C4-2B (cell line): ENCODE data around the gene NUP214.
"Not testable (repeated sequence)": the region's sequence is repeated elsewhere in the genome, so short reads cannot be mapped to it uniquely, and the experiment has no call there.

Source experiments
- H3K27ac ChIP-seq: fragments of 450-650 bp; 2 replicates; pipeline ENCODE4 v1.5.1; 2017
- ZFX ChIP-seq: fragments of 450-650 bp; IDR thresholded peaks from 2 replicates; pipeline ENCODE4 v1.6.1; 2017
- TF ChIP-seq, protein P1 (sequence below): fragments of 450-650 bp; conservative IDR thresholded peaks from 2 replicates; pipeline ENCODE4 v1.5.1; 2017; ENCODE audit warnings: mild to moderate bottlenecking

The NUP214 gene

DNA sequence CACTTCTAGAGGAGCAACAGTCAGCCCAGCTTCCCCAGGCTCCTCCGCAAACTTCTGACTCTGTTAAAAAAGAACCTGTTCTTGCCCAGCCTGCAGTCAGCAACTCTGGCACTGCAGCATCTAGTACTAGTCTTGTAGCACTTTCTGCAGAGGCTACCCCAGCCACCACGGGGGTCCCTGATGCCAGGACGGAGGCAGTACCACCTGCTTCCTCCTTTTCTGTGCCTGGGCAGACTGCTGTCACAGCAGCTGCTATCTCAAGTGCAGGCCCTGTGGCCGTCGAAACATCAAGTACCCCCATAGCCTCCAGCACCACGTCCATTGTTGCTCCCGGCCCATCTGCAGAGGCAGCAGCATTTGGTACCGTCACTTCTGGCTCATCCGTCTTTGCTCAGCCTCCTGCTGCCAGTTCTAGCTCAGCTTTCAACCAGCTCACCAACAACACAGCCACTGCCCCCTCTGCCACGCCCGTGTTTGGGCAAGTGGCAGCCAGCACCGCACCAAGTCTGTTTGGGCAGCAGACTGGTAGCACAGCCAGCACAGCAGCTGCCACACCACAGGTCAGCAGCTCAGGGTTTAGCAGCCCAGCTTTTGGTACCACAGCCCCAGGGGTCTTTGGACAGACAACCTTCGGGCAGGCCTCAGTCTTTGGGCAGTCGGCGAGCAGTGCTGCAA lies 72.8 kb downstream of the NUP214 start:
- no peak overlapping the region for H3K27ac ChIP-seq
- no peak for TF ChIP-seq ZFX
- TF ChIP-seq, protein P1, sequence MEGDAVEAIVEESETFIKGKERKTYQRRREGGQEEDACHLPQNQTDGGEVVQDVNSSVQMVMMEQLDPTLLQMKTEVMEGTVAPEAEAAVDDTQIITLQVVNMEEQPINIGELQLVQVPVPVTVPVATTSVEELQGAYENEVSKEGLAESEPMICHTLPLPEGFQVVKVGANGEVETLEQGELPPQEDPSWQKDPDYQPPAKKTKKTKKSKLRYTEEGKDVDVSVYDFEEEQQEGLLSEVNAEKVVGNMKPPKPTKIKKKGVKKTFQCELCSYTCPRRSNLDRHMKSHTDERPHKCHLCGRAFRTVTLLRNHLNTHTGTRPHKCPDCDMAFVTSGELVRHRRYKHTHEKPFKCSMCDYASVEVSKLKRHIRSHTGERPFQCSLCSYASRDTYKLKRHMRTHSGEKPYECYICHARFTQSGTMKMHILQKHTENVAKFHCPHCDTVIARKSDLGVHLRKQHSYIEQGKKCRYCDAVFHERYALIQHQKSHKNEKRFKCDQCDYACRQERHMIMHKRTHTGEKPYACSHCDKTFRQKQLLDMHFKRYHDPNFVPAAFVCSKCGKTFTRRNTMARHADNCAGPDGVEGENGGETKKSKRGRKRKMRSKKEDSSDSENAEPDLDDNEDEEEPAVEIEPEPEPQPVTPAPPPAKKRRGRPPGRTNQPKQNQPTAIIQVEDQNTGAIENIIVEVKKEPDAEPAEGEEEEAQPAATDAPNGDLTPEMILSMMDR: no peak

DNA sequence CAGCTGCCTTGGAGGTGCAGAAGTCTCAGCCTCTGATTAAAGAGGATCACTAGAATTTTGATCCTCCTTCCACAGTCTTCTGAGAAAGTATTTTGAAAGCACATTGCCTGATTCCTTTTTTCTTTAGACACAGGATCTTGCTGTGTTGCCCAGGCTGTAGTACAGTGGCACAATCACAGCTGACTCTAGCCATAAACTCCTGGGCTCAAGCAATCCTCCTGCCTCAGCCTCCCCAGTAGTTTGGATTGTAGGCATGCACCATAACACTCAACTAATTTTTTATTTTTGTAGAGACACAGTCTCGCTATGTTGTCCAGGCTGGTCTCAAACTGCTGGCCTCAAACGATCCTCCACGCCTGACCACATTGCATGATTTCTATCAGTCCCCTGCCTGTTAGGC lies 76.5 kb downstream of the NUP214 start:
- H3K27ac ChIP-seq: no peak overlapping the region
- TF ChIP-seq, protein P1: no peak
- TF ChIP-seq ZFX: no peak

DNA sequence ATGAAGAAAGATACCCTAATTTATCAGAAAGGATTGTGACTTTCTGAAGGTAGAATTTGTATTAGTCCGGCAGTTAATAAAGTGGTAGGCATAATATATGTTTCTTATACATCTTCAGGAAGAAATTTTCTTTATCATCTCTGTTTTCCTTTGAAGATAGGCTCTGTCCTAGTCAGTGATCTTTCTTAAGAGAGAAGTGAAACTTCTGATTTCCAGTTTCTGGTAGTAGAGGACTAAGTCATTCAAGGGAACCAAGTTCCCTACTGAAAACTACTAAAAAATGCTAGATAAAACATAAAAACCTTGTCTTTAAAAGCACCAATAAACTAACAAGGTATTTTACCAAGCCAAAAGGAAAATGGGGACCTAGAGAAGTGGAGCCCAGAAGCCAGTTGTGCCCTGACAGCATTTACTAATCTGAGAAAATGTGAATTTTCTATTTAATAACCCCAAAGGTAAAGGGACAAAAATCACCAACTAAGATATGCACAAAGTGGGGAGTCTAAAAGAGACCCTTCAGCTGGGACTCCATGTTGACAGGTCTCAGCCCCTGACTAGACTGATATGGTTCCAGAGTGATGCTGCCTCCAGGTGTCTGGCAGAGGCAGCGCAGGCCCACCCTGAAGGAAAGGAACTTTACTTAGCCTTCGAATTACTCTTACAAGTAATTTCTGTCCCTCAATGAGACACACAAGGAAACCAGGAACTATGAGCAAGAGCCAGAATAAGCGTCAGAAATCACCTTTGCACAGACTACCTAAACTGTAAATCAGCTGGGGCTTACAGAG lies 78.2 kb downstream of the NUP214 start:
- no peak overlapping the region for H3K27ac ChIP-seq

DNA sequence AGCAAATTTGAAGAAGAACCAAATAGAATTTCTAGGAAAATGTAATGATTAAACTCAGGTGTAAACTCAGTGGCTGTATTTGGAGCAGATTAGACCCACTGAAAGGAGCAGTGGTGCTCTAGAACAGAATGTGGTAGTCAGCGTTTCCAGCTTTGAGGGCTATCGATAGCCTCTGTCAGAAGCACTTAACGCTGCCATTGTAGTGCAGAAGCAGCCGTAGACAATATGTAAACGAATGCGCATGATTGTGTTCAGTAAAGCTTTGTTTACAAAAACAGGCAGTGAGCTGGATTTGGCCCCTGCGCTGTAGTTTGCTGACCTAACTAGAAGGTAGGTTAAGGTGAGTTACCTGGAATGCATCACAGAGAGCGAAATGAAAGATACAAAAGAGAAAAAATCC lies 78.9 kb downstream of the NUP214 start:
- TF ChIP-seq, protein P1: no peak
- TF ChIP-seq ZFX: no peak
- no peak overlapping the region for H3K27ac ChIP-seq

More for the DNA sequence above, 78.2 kb downstream of the NUP214 start:
- TF ChIP-seq, protein P1: no peak; the same call in 1 of the 2 replicates
- no peak for TF ChIP-seq ZFX

DNA sequence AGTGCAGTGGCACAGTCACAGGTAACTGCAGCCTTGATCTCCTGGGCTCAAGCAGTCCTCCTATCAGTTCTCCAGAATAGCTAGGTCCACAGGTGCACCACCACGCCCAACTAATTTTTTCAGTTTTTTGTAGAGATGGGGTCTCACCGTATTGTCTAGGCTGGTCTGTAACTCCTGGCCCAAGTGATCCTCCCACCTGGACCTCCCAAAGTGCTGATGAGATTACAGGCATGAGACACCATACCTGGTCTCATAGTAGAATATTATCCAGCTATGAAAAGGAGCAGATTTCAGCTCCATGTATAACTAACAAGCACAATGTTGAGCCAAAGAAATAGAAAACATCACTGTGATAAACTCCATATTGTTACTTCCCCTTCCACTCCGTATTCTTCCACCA lies 81.1 kb downstream of the NUP214 start:
- no peak overlapping the region for H3K27ac ChIP-seq
- TF ChIP-seq, protein P1: no peak
- TF ChIP-seq ZFX: no peak

DNA sequence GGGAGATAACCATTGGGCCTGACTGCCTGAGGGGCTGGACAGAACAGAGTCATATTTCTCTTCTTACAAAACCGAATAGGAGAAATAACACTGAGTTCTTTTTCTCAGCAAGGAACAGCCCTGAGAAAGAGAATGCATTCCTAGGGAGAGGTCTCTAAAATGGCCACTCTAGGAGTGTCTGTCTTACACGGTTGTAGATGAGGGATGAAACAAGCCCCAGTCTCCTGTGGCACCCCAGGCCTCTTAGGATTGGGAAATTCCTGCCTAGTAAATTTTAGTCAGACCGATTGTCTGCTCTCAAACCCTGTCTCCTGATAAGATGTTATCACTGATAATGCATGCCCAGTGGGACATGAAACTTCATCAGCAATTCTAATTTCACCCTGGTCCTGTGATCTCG lies 86.5 kb downstream of the NUP214 start:
- H3K27ac ChIP-seq: not testable (repeated sequence)

DNA sequence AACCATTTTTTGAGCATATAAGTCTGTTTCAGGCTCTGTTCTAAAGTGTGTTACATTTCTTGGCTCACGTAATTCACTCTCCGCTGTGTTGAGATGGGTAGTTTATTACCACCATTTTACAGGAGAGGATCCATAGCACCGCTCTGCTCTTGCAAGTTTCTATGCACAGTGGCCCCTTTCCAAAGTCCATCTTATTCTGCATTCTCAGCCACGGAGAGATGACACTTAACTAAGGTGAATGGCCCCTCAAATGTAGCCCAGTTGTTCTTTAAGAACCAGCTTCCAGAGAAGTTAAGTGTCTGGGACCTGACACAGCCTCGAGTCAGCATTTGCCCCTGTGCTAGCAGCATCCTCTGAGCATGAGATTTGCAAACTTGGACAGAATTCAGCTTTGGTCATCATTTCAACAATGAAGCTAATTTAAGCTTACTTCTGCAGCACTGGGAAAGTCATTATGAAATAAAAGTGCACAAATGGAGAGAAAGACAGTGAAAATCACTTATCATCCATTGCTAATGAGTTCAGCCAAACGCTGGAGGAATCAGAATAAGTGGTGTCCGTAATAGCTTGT lies 89.0 kb downstream of the NUP214 start:
- no peak for TF ChIP-seq ZFX
- TF ChIP-seq, protein P1: no peak
- no peak overlapping the region for H3K27ac ChIP-seq
